ENCODE measurements around the gene OXER1. TPM values are rescaled to one million over a fixed set of nuclear protein-coding genes. Genes with fewer than 3 reads are reported as not detected.

Gene OXER1
- total and polyA plus RNA-seq, 12 donors = 0.16 to 11.2 (median 1.5) TPM; not detected in 1

GRCh38 chr2:42721898-42722297 is 42.0 kb downstream of the OXER1 start:
- no peaks in the 10 kb centered on the region for H3K36me3 ChIP-seq (replicated peaks in 1 of 2)
- peaks cover 12 to 14% of the 10 kb centered on the region in 2 donors for H3K4me1 ChIP-seq (replicated peaks in 1 of 2)
- 34 to 61% (median 52%) methylated on average over 2 of the region's 2 CpGs for WGBS, 4 donors
- intact Hi-C loops (cut with DNase I) = no loop called here
- H3K4me3 ChIP-seq = no peak overlapping the region
- H3K9me3 ChIP-seq (replicated peaks in 1 of 3) = no peaks in the 10 kb centered on the region
- H3K27me3 ChIP-seq = no peaks in the 10 kb centered on the region
- TF ChIP-seq CTCF (IDR thresholded peaks at IDR 0.05) (no peak), POLR2A (IDR thresholded peaks at IDR 0.05) (no peak)
- no peak for DNase-seq
- peak overlapping the region; percentile 59 to 79 (median 76) for H3K27ac ChIP-seq

DNA sequence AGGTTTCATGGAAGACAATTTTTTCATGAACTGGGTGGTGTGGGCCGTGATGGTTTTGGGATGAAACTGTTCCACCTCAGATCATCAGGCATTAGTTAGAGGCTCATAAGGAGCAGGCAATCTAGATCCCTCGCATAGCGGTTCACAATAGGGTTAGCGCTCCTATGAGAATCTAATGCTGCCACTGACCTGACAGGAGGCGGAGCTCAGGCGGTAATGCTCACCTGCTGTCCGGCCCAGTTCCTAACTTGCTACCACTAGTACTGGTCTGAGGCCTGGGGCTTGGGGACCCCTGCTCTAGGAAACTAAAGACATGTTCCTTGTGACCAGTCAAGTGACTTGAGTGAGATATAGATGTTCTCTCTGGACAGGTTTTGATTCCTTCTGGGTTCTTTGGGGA is 49.2 kb downstream of the OXER1 start:
- Histone ChIP-seq H3K4me1 (replicated peaks in 1 of 2) (no peaks in the 10 kb centered on the region), H3K27me3 (no peaks in the 10 kb centered on the region), H3K9me3 (replicated peaks in 1 of 3) (no peaks in the 10 kb centered on the region), H3K4me3 (no peak overlapping the region), H3K36me3 (replicated peaks in 1 of 2) (no peaks in the 10 kb centered on the region), H3K27ac (no peak overlapping the region)
- intact Hi-C loops (cut with DNase I) = no loop called here
- no peak for DNase-seq
- 94 to 98% (median 97%) methylated on average over 7 of the region's 7 CpGs for WGBS, 4 donors
- TF ChIP-seq CTCF (IDR thresholded peaks at IDR 0.05) = no peak
- no peak for TF ChIP-seq POLR2A (IDR thresholded peaks at IDR 0.05)

- WGBS, 4 donors = 57 to 61% (median 58%) methylated on average over 4 of the region's 4 CpGs
- H3K27me3 ChIP-seq = no peaks in the 10 kb centered on the region
- H3K4me3 ChIP-seq = no peak overlapping the region
- no peaks in the 10 kb centered on the region for H3K4me1 ChIP-seq (replicated peaks in 1 of 2)
- no peak overlapping the region for H3K27ac ChIP-seq
- no peak for DNase-seq
- no peaks in the 10 kb centered on the region for H3K9me3 ChIP-seq (replicated peaks in 1 of 3)
- TF ChIP-seq POLR2A (IDR thresholded peaks at IDR 0.05) = no peak
- no peak for TF ChIP-seq CTCF (IDR thresholded peaks at IDR 0.05)
- intact Hi-C loops (cut with DNase I) = no loop called here
- H3K36me3 ChIP-seq (replicated peaks in 1 of 2) = peaks cover 0 to 5% of the 10 kb centered on the region in 2 donors
Observed at GRCh38 chr2:42713920-42714319, 50.0 kb downstream of the OXER1 start.

DNA sequence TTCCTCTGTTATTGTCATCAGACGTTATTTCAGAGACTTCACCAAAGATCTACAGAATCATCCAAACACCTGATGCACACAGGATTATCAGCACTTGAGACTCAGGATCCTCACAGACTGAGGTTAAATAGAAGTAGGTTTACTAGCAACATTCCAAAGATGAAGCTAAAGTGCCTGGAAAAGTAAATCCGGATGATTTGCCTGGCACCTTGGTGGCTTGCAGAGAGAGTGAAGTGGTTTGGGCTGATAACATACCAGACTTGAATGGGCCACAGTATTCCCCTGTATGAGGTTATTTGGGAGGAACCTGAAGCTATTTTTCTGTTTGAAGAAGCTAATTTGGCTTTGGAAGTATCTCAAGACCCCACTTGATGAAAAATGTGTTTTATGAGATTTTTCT is 51.0 kb downstream of the OXER1 start:
- WGBS, 4 donors = 85 to 93% (median 90%) methylated on average over 2 of the region's 2 CpGs
- TF ChIP-seq POLR2A (IDR thresholded peaks at IDR 0.05) (no peak), CTCF (IDR thresholded peaks at IDR 0.05) (no peak)
- Histone ChIP-seq H3K4me1 (replicated peaks in 1 of 2) (no peaks in the 10 kb centered on the region), H3K36me3 (replicated peaks in 1 of 2) (peaks cover 0 to 11% of the 10 kb centered on the region in 2 donors), H3K9me3 (replicated peaks in 1 of 3) (no peaks in the 10 kb centered on the region), H3K27ac (no peak overlapping the region), H3K27me3 (no peaks in the 10 kb centered on the region), H3K4me3 (no peak overlapping the region)
- no peak for DNase-seq
- intact Hi-C loops (cut with DNase I) = no loop called here

Small RNAs within 50 kb of the gene (small RNA-seq; reads per million reads assigned to genes)
- gene RNU6-137P = 0 reads per million in 2 donors

Other genes with a start within 250 kb of the OXER1 start
- 100 to 1,000 TPM in 2 of 9 donors, 10 to 100 TPM in 7; 51.5 to 118 (median 85.3) TPM for gene MTA3, start 195.5 kb downstream of the OXER1 start, total RNA-seq
- gene MTA3, start 195.5 kb downstream of the OXER1 start, polyA plus RNA-seq = 100 to 1,000 TPM; 125 to 168 (median 142) TPM
- gene HAAO, start 28.4 kb upstream of the OXER1 start, total RNA-seq = 10 to 100 TPM in 6 of 9 donors, 1 to 10 TPM in 3; 3.1 to 30.1 (median 11.7) TPM
- 10 to 100 TPM in 2 of 3 donors, 1 to 10 TPM in 1; 2.7 to 24.4 (median 20.8) TPM for gene HAAO, start 28.4 kb upstream of the OXER1 start, polyA plus RNA-seq